H9 (cell line): ENCODE measurements around the gene SEMA6A. TPM values are rescaled to one million over a fixed set of nuclear protein-coding genes. Genes with fewer than 3 reads are reported as not detected.

Source experiments
- DNase-seq: peaks from one replicate; pipeline ENCODE4 v3.0.0-alpha.2; 2017
- H2AFZ ChIP-seq: one replicate; pipeline ENCODE4 v1.6.1; 2013; ENCODE audit warnings: mild to moderate bottlenecking, low read length, control low read depth, moderate library complexity
- H2AK5ac ChIP-seq: 2 replicates; pipeline ENCODE4 v1.6.1; 2013; ENCODE audit warnings: low read length, control low read depth, mixed read lengths; ENCODE audit not compliant: insufficient read length
- H2BK120ac ChIP-seq: one replicate; pipeline ENCODE4 v1.6.1; 2013; ENCODE audit warnings: low read depth, mild to moderate bottlenecking, low read length, control low read depth, inconsistent platforms; ENCODE audit not compliant: poor library complexity, severe bottlenecking
- H2BK12ac ChIP-seq: 2 replicates; pipeline ENCODE4 v1.6.1; 2013; ENCODE audit warnings: low read length, control low read depth, mixed read lengths, low read depth; ENCODE audit not compliant: insufficient read length
- H2BK15ac ChIP-seq: 2 replicates; pipeline ENCODE4 v1.6.1; 2013; ENCODE audit warnings: low read depth, low read length, control low read depth
- H2BK20ac ChIP-seq: one replicate; pipeline ENCODE4 v1.6.1; 2013; ENCODE audit warnings: low read depth, mild to moderate bottlenecking, low read length, control low read depth, inconsistent platforms; ENCODE audit not compliant: poor library complexity, severe bottlenecking
- H2BK5ac ChIP-seq: 2 replicates; pipeline ENCODE4 v1.6.1; 2013; ENCODE audit warnings: low read length, control low read depth, mixed read lengths; ENCODE audit not compliant: insufficient read length
- H3K14ac ChIP-seq: 2 replicates; pipeline ENCODE4 v1.6.1; 2013; ENCODE audit warnings: low read length, control low read depth; ENCODE audit not compliant: insufficient read depth
- H3K18ac ChIP-seq: 2 replicates; pipeline ENCODE4 v1.6.1; 2013; ENCODE audit warnings: low read depth, mild to moderate bottlenecking, mixed read lengths, low read length, control low read depth; ENCODE audit not compliant: insufficient read length
- H3K23ac ChIP-seq: 2 replicates; pipeline ENCODE4 v1.6.1; 2013; ENCODE audit warnings: low read length, control low read depth, mixed read lengths, low read depth; ENCODE audit not compliant: insufficient read length
- H3K23me2 ChIP-seq: 2 replicates; pipeline ENCODE4 v1.6.1; 2013; ENCODE audit warnings: low read depth, mild to moderate bottlenecking, mixed read lengths, low read length, control low read depth; ENCODE audit not compliant: insufficient read length, poor library complexity, severe bottlenecking
- H3K27ac ChIP-seq: 2 replicates; pipeline ENCODE4 v1.5.1; 2013; ENCODE audit warnings: low read length, control low read depth, mixed read lengths, low read depth; ENCODE audit not compliant: insufficient read length
- H3K27me3 ChIP-seq: 2 replicates; pipeline ENCODE4 v1.6.1; 2013; ENCODE audit warnings: low read length, control low read depth, inconsistent platforms; ENCODE audit not compliant: insufficient read depth
- H3K4ac ChIP-seq: 2 replicates; pipeline ENCODE4 v1.6.1; 2013; ENCODE audit warnings: low read depth, mild to moderate bottlenecking, control low read depth, inconsistent platforms, low read length, moderate library complexity
- H3K4me1 ChIP-seq: 2 replicates; pipeline ENCODE4 v1.6.1; 2013; ENCODE audit warnings: low read length, control low read depth, inconsistent platforms; ENCODE audit not compliant: insufficient read depth
- H3K4me2 ChIP-seq: 2 replicates; pipeline ENCODE4 v1.6.1; 2013; ENCODE audit warnings: low read length, control low read depth, mixed read lengths; ENCODE audit not compliant: insufficient read length, insufficient read depth
- H3K56ac ChIP-seq: 2 replicates; pipeline ENCODE4 v1.6.1; 2013; ENCODE audit warnings: low read depth, mild to moderate bottlenecking, mixed read lengths, low read length, control low read depth; ENCODE audit not compliant: insufficient read length
- H3K79me1 ChIP-seq: 2 replicates; pipeline ENCODE4 v1.6.1; 2013; ENCODE audit warnings: low read depth, mild to moderate bottlenecking, moderate library complexity, low read length, control low read depth, inconsistent platforms; ENCODE audit not compliant: insufficient read depth, poor library complexity, severe bottlenecking
- H3K79me2 ChIP-seq: 2 replicates; pipeline ENCODE4 v1.6.1; 2013; ENCODE audit warnings: low read length, control low read depth, inconsistent platforms; ENCODE audit not compliant: insufficient read depth
- H3K9ac ChIP-seq: 2 replicates; pipeline ENCODE4 v1.6.1; 2013; ENCODE audit warnings: low read length, control low read depth, mixed read lengths; ENCODE audit not compliant: insufficient read length; ENCODE audit errors: extremely low read depth
- H3K9me3 ChIP-seq: one replicate; pipeline ENCODE4 v1.6.1; 2013; ENCODE audit warnings: low read depth, low read length, inconsistent platforms; ENCODE audit not compliant: control insufficient read depth
- H3T11ph ChIP-seq: one replicate; pipeline ENCODE4 v1.6.1; 2013; ENCODE audit warnings: mild to moderate bottlenecking, low read length, control low read depth, inconsistent platforms
- H4K20me1 ChIP-seq: one replicate; pipeline ENCODE4 v1.6.1; 2013; ENCODE audit not compliant: control insufficient read depth, insufficient read length, insufficient read depth
- H4K5ac ChIP-seq: 2 replicates; pipeline ENCODE4 v1.6.1; 2013; ENCODE audit warnings: low read depth, mild to moderate bottlenecking, mixed read lengths, low read length, control low read depth; ENCODE audit not compliant: insufficient read length
- H4K8ac ChIP-seq: replicated peaks from 2 replicates; pipeline ENCODE4 v1.6.1; 2013; ENCODE audit warnings: low read length, control low read depth, mixed read lengths, low read depth; ENCODE audit not compliant: insufficient read length
- H4K91ac ChIP-seq: 2 replicates; pipeline ENCODE4 v1.6.1; 2013; ENCODE audit warnings: low read depth, mild to moderate bottlenecking, moderate library complexity, mixed read lengths, low read length, control low read depth; ENCODE audit not compliant: insufficient read length
- H3K27ac Mint-ChIP-seq, 3 experiments: 2 replicates in 2 of 3; 3 replicates in 1 of 3; pipeline ENCODE4 v1.8.0; 2020 to 2021; ENCODE audit warnings: mixed read lengths in 3 of 3, mild to moderate bottlenecking in 1 of 3, moderate library complexity in 1 of 3
- H3K27me3 Mint-ChIP-seq: 2 replicates; pipeline ENCODE4 v1.8.0; 2021; ENCODE audit warnings: low read depth, mild to moderate bottlenecking, moderate library complexity, mixed read lengths
- H3K36me3 Mint-ChIP-seq, 3 experiments: 2 replicates in 2 of 3; 3 replicates in 1 of 3; pipeline ENCODE4 v1.8.0; 2020 to 2021; ENCODE audit warnings: low read depth in 3 of 3, mixed read lengths in 3 of 3; ENCODE audit not compliant: insufficient read depth in 1 of 3
- H3K4me1 Mint-ChIP-seq, 2 experiments: 2 replicates each; pipeline ENCODE4 v1.8.0; 2020; ENCODE audit warnings: mixed read lengths in 2 of 2
- H3K4me3 Mint-ChIP-seq, 2 experiments: 2 replicates in 1 of 2; 3 replicates in 1 of 2; pipeline ENCODE4 v1.8.0; 2020 to 2021; ENCODE audit warnings: mild to moderate bottlenecking in 2 of 2, mixed read lengths in 2 of 2, moderate library complexity in 1 of 2
- H3K9me3 Mint-ChIP-seq, 2 experiments: 2 replicates in 1 of 2; 3 replicates in 1 of 2; pipeline ENCODE4 v1.8.0; 2020; ENCODE audit warnings: mild to moderate bottlenecking in 2 of 2, mixed read lengths in 2 of 2, moderate library complexity in 1 of 2
- WGBS: extraction: QIAGEN DNeasy Blood & Tissue Kit; methylation state at CpG from one replicate; pipeline ENCODE4 v1.1.7; 2013; ENCODE audit warnings: missing lambda C conversion rate, low lambda C conversion rate, mixed read lengths; ENCODE audit not compliant: insufficient read length; ENCODE audit errors: extremely low coverage; 5-methylcytosine and 5-hydroxymethylcytosine counted together
- total RNA-seq: library from RNA; stranded (reverse); gene quantifications from 2 replicates; pipeline ENCODE4 v1.2.1, GENCODE V29; 2021
- TF ChIP-seq, protein P1 (sequence below): fragments of 200-600 bp; sonication (generic); conservative IDR thresholded peaks from 3 replicates; pipeline ENCODE4 v1.8.0; 2021; ENCODE audit warnings: antibody characterized with exemption, mild to moderate bottlenecking

SEMA6A gene
- total RNA-seq, 1 experiment from 2014 or later = 354 TPM

DNA sequence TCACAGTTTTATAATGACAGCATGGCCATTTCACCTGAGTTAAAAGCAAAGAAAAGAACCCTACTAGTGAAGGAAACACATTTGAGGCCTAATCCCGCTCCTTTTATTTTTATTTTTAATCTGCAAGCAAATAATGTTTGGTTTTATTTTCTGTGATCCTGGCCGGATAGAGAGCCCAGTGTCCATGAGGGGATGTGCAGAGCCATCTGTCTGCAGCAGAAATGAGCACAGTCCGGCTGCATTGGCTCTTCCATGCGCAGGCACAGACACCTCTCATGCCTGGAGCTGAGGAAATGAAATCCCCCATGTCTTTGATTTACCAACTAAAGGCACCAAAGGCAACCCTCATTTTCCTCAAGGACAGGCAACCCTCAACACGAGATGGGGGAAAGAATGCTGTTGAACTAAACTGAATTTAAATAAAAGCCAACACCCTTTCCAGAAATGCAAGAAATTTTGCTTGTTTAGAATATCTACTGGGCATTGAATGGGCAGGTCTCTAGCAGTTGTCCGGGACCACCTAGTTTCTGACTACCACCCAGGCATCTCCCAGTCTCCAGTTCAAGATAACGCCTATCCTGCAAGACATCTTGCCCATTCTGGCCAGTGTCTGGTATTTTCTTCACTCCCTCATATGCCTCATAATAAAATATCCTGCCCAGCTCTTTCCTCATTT is 47.9 kb upstream of the SEMA6A start:
- Histone ChIP-seq H3K9ac (no peak overlapping the region), H3K79me2 (no peaks in the 10 kb centered on the region), H2BK15ac (no peak overlapping the region), H3T11ph (no peak overlapping the region), H4K5ac (no peak overlapping the region), H3K79me1 (no peaks in the 10 kb centered on the region), H2AK5ac (no peak overlapping the region), H3K4me2 (no peak overlapping the region), H3K14ac (no peak overlapping the region), H3K4me1 (no peaks in the 10 kb centered on the region; the same call in 1 of the 2 replicates), H2BK120ac (no peak overlapping the region), H4K20me1 (no peaks in the 10 kb centered on the region), H3K27me3 (no peaks in the 10 kb centered on the region), H2BK5ac (no peak overlapping the region), H2AFZ (no peak overlapping the region), H4K91ac (no peak overlapping the region), H2BK20ac (no peak overlapping the region), H3K56ac (no peak overlapping the region), H3K18ac (no peak overlapping the region), H3K23me2 (no peaks in the 10 kb centered on the region), H2BK12ac (no peak overlapping the region), H3K4ac (no peak overlapping the region), H3K27ac (no peak overlapping the region), H3K9me3 (no peaks in the 10 kb centered on the region), H4K8ac (no peak overlapping the region), H3K23ac (no peak overlapping the region)
- Mint-ChIP-seq H3K27ac (no peak overlapping the region), H3K9me3 (no peaks in the 10 kb centered on the region), H3K4me1 (peaks cover 26 to 29% of the 10 kb centered on the region in 2 experiments), H3K36me3 (no peaks in the 10 kb centered on the region; a peak in 1 of 7 replicates), H3K27me3 (no peaks in the 10 kb centered on the region; the same call in 1 of the 2 replicates), H3K4me3 (no peak overlapping the region)
- DNase-seq = no peak
- no CpG with 5 or more reads among the region's 7 CpGs for WGBS
- TF ChIP-seq, protein P1, sequence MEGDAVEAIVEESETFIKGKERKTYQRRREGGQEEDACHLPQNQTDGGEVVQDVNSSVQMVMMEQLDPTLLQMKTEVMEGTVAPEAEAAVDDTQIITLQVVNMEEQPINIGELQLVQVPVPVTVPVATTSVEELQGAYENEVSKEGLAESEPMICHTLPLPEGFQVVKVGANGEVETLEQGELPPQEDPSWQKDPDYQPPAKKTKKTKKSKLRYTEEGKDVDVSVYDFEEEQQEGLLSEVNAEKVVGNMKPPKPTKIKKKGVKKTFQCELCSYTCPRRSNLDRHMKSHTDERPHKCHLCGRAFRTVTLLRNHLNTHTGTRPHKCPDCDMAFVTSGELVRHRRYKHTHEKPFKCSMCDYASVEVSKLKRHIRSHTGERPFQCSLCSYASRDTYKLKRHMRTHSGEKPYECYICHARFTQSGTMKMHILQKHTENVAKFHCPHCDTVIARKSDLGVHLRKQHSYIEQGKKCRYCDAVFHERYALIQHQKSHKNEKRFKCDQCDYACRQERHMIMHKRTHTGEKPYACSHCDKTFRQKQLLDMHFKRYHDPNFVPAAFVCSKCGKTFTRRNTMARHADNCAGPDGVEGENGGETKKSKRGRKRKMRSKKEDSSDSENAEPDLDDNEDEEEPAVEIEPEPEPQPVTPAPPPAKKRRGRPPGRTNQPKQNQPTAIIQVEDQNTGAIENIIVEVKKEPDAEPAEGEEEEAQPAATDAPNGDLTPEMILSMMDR = no peak
